GM13976 (cell line): Measurements from ENCODE around the gene TPM1.

Experiments
- DNase-seq: peaks from one replicate; pipeline ENCODE4 v3.0.0; 2012; ENCODE audit warnings: low spot score
- in situ Hi-C: fragments of 300-500 bp; cut with MboI; formaldehyde crosslinking; loops from one replicate; pipeline ENCODE4 v1.12.0; 2022; ENCODE audit warnings: low sequenced_read_pairs, mixed read lengths, inconsistent platforms; ENCODE audit not compliant: unreplicated experiment
- TF ChIP-seq, protein P1 (sequence below): IDR thresholded peaks from 2 replicates; pipeline ENCODE4 v1.5.1; 2012; ENCODE audit warnings: borderline replicate concordance, mild to moderate bottlenecking; ENCODE audit not compliant: insufficient read depth; ENCODE audit errors: extremely low read depth, missing control alignments, control extremely low read depth

TPM1 gene

DNA sequence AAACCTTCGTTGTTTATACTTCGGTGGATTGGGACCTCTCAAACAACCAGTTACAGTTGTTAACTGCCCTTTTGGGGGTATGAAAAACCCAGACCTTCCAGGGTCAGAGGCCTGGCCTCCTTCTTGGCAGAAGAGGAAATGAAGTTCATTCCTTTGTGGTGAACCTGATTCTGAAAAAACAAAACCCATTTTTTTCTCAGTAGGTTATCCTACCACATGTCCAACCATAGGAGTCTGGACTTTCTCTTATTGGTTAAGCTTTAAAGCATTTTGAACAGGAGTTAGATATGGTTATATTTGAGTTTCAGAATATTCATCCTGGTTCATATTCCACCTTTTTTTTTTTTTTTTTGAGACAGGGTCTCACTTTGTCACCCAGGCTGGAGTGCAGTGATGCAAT, 71.9 kb downstream of the TPM1 start:
- DNase-seq, result no peak
- TF ChIP-seq, protein P1, sequence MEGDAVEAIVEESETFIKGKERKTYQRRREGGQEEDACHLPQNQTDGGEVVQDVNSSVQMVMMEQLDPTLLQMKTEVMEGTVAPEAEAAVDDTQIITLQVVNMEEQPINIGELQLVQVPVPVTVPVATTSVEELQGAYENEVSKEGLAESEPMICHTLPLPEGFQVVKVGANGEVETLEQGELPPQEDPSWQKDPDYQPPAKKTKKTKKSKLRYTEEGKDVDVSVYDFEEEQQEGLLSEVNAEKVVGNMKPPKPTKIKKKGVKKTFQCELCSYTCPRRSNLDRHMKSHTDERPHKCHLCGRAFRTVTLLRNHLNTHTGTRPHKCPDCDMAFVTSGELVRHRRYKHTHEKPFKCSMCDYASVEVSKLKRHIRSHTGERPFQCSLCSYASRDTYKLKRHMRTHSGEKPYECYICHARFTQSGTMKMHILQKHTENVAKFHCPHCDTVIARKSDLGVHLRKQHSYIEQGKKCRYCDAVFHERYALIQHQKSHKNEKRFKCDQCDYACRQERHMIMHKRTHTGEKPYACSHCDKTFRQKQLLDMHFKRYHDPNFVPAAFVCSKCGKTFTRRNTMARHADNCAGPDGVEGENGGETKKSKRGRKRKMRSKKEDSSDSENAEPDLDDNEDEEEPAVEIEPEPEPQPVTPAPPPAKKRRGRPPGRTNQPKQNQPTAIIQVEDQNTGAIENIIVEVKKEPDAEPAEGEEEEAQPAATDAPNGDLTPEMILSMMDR, result no peak
- in situ Hi-C loops, result no loop called here
